ENCODE data around the gene CHST1.

CHST1 gene

DNA sequence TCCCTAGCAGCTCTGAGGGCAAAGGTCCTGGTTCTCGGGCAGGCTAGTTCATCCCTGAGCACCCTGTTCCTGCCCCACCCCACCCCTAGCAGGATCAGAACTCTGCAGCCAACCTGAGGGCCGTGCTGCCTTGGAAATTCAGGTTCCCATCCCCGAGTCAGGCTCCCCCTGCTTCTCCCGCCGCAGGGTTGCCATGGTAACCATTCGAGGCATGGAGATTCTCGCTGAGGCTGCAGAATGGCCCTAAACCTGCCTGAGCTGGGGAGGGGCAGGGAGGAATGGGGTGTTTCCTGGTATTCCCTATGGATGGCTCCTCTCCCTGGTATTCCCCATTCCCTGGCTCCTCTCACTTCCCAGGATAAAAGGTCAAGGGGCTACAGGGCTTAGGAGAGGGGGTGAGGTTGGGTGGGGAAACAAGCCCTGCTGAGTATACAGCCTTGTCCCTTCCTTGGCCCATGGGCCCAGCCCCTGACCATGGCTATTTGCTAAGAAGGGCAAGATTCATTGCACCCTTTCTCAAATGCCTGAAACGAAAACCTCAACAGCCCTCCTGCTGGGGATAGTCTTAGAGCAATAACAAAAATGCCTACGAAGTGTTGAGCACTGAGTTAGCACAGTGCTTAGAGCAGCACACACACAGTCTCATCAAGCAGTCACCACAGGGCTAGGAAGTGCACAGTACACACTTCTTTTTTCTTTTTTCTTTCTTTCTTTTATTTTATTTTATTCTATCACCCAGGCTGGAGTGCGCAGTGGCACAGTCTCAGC, 58.7 kb downstream of the CHST1 start:
- DNase-seq (ENCODE audit: low spot score), result no peak

DNA sequence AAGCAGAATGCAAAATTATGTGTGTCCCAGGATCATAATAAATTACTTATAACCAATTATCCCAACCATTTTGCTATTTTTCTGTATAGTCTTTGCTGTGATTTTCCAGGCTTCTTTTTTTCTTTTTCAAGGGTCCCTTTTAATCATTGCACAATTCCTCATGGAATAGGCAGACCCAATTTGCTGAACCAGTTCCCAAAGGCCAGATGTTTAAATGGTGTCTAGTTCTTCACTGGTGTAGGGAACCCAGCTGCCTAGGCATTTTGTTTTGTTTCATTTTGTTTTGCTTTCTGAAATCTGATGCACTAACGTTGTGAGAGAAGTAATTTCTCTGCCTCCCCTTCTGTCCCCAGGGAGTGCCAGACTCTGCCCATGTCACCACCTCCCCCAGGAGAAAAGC, 60.4 kb downstream of the CHST1 start:
- no peak for DNase-seq (ENCODE audit: low spot score)

DNA sequence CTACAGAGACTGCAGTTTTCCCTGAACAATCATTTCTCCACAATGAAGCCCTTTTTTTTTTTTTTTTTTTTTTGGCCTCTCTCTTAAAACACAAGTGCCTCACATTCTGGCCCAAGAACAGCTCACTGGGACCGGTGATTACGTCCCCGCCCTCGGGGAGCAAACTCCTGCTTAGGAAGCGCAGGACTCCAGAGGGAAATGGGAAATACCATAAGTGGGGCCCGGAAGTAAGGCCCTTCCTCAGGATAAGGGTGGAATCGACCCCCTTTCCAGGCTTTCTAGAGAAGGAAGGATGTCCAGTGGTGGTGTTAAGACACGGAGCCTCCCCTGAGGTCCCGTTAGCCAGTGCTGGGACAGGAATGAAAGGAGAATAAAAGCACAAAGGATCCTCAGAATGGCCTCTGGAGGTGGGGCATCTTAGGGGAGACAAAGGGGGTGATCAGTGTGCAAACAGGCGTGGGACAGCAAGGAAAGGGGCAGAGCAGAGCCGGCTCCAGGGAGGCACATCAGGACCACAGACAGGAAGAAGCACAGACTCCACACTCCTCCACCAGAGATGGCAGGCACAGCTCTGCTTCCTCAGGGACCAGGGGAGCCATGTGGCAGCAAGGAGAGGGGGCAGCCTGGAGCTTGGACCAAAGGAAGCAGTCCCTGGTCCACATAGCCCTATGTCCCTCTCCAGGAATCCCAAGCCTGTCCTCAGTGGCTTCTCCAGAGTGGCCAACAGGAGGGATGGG, 61.3 kb downstream of the CHST1 start:
- DNase-seq (ENCODE audit: low spot score), result no peak

DNA sequence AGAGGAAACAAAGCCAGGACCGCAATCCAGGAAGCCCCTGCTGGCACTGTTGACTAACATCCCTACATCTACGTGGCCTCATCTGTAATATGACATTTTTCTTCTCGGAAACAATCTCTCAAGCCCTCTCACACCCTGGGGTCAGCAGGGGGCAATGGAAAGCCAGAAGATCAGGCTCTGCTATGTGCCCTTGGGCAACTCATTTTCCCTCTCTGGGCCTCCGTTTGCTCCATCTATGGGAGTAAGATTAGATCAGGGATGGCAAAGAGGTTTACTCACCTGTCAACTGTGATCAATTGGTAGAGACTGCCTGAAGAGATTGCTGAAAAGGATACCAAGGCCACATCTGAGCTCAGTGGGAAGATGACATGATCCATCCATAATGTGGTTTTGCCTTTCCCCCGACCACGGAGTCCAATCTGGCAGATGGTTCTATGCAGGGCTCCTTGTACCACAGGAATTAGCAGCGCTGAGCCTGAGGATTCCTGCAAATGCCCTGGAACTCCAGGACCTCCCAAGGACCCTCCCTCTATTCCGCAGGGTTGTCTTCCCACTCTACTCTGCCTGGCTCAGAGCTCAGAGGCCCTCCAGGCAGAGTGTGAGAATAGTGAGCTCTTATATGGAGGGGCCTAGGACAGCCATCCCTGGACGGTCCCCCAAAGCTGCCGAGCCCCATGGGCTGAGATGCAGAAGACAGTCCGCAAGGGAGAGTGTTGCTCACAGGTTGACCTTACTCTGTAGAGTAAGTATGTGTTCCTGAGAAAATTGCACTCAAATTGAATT, 66.1 kb downstream of the CHST1 start:
- DNase-seq (ENCODE audit: low spot score), result no peak

Measured in CD4-positive, alpha-beta T cell treated with Interleukin-2 at 100 ng/mL for 4 hours (primary cell).